ENCODE data around the gene NPAS3. TPM values are rescaled to one million over a fixed set of nuclear protein-coding genes. Genes with fewer than 3 reads are reported as not detected.

NPAS3 gene
- total RNA-seq, 4 donors from 2014 or later = 0.13 to 1.1 (median 0.47) TPM; not detected in 1

- Histone ChIP-seq H3K27me3 (no peaks in the 10 kb centered on the region), H3K4me1 (no peaks in the 10 kb centered on the region), H3K36me3 (no peaks in the 10 kb centered on the region), H3K27ac (no peak overlapping the region), H3K9me3 (no peaks in the 10 kb centered on the region), H3K4me3 (no peak overlapping the region)
- TF ChIP-seq CTCF (IDR thresholded peaks at IDR 0.05) (no peak), POLR2A (IDR thresholded peaks at IDR 0.05) (no peak)
- 87 to 88% methylated on average over 6 of the region's 6 CpGs for WGBS, 2 donors
- intact Hi-C loops (cut with DNase I) = no loop called here
- no peak for DNase-seq
Measured at GRCh38 chr14:33505963-33506329, 567.3 kb downstream of the NPAS3 start.

- WGBS, 2 donors = 68 to 69% methylated on average over 9 of the region's 9 CpGs
- H3K4me3 ChIP-seq = no peak overlapping the region
- no peaks in the 10 kb centered on the region for H3K27me3 ChIP-seq
- H3K4me1 ChIP-seq = no peaks in the 10 kb centered on the region
- H3K36me3 ChIP-seq = no peaks in the 10 kb centered on the region
- no peak for DNase-seq
- H3K27ac ChIP-seq = no peak overlapping the region
- H3K9me3 ChIP-seq = no peaks in the 10 kb centered on the region
- no peak for TF ChIP-seq POLR2A (IDR thresholded peaks at IDR 0.05)
- no peak for TF ChIP-seq CTCF (IDR thresholded peaks at IDR 0.05)
- intact Hi-C loops (cut with DNase I) = no loop called here
Measured at GRCh38 chr14:33508126-33509062, 569.7 kb downstream of the NPAS3 start.

GRCh38 chr14:33509454-33509853 lies 570.8 kb downstream of the NPAS3 start:
- 76 to 88% methylated on average over 3 of the region's 3 CpGs for WGBS, 2 donors
- Histone ChIP-seq H3K4me3 (no peak overlapping the region), H3K27ac (no peak overlapping the region), H3K9me3 (no peaks in the 10 kb centered on the region), H3K36me3 (no peaks in the 10 kb centered on the region), H3K27me3 (no peaks in the 10 kb centered on the region), H3K4me1 (no peaks in the 10 kb centered on the region)
- no peak for DNase-seq
- intact Hi-C loops (cut with DNase I) = no loop called here
- no peak for TF ChIP-seq CTCF (IDR thresholded peaks at IDR 0.05)
- no peak for TF ChIP-seq POLR2A (IDR thresholded peaks at IDR 0.05)

GRCh38 chr14:33510063-33510481 lies 571.4 kb downstream of the NPAS3 start:
- WGBS, 2 donors = 63 to 75% methylated on average over 3 to 6 of the region's 6 CpGs
- intact Hi-C loops (cut with DNase I) = no loop called here

More at GRCh38 chr14:33510063-33510481, 571.4 kb downstream of the NPAS3 start:
- Histone ChIP-seq H3K27me3 (no peaks in the 10 kb centered on the region), H3K27ac (no peak overlapping the region), H3K36me3 (no peaks in the 10 kb centered on the region), H3K4me3 (no peak overlapping the region), H3K9me3 (no peaks in the 10 kb centered on the region), H3K4me1 (no peaks in the 10 kb centered on the region)
- no peak for TF ChIP-seq CTCF (IDR thresholded peaks at IDR 0.05)
- no peak for TF ChIP-seq POLR2A (IDR thresholded peaks at IDR 0.05)
- DNase-seq = no peak
